WI38 (cell line): ENCODE data around the gene CTNND2.

ENCODE experiments used
- H3K4me3 ChIP-seq: 2 replicates; pipeline ENCODE4 v1.5.1; 2011; ENCODE audit warnings: low read depth, mild to moderate bottlenecking, control low read depth, low read length
- CTCF ChIP-seq: IDR thresholded peaks from 2 replicates; pipeline ENCODE4 v1.5.1; 2012; ENCODE audit warnings: low read depth, mild to moderate bottlenecking, control low read depth, low read length

CTNND2 gene, protein sequence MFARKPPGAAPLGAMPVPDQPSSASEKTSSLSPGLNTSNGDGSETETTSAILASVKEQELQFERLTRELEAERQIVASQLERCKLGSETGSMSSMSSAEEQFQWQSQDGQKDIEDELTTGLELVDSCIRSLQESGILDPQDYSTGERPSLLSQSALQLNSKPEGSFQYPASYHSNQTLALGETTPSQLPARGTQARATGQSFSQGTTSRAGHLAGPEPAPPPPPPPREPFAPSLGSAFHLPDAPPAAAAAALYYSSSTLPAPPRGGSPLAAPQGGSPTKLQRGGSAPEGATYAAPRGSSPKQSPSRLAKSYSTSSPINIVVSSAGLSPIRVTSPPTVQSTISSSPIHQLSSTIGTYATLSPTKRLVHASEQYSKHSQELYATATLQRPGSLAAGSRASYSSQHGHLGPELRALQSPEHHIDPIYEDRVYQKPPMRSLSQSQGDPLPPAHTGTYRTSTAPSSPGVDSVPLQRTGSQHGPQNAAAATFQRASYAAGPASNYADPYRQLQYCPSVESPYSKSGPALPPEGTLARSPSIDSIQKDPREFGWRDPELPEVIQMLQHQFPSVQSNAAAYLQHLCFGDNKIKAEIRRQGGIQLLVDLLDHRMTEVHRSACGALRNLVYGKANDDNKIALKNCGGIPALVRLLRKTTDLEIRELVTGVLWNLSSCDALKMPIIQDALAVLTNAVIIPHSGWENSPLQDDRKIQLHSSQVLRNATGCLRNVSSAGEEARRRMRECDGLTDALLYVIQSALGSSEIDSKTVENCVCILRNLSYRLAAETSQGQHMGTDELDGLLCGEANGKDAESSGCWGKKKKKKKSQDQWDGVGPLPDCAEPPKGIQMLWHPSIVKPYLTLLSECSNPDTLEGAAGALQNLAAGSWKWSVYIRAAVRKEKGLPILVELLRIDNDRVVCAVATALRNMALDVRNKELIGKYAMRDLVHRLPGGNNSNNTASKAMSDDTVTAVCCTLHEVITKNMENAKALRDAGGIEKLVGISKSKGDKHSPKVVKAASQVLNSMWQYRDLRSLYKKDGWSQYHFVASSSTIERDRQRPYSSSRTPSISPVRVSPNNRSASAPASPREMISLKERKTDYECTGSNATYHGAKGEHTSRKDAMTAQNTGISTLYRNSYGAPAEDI (N-terminal part only)

GRCh38 chr5:11904265-11904906, at the start of gene CTNND2:
CTNND2 (minus strand) TSS chr5:11904446; CDS start chr5:11903853, 593 bp downstream.
- no peak for TF ChIP-seq CTCF
- no peak within 1 kb of the TSS for H3K4me3 ChIP-seq

GRCh38 chr5:11946317-11946716, 42.1 kb upstream of the CTNND2 start:
- TF ChIP-seq CTCF, result no peak
- H3K4me3 ChIP-seq, result no peak overlapping the region

- no peak for TF ChIP-seq CTCF
- no peak overlapping the region for H3K4me3 ChIP-seq
Measured at GRCh38 chr5:11941566-11941965, 37.3 kb upstream of the CTNND2 start.

DNA sequence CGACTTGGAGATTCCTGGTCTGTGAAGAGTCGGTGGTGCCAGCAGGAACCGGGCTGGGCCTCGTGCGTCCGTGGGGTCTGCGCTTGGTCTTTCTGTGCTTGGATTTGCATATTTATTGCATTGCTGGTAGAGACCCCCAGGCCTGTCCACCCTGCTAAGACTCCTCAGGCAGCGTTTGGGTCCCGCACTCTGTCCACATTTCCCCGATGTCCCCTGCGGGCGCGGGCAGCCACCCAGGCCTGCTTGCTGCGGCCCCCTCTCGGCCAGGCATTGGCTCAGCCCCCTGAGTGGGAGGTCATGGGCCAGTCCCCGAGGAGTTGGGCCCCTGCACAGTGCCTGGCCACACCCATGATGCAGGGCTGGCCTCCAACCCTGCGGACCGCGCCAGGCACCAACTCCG, 27.4 kb upstream of the CTNND2 start:
- no peak for TF ChIP-seq CTCF
- no peak overlapping the region for H3K4me3 ChIP-seq

GRCh38 chr5:11928909-11929308, 24.7 kb upstream of the CTNND2 start:
- no peak overlapping the region for H3K4me3 ChIP-seq
- no peak for TF ChIP-seq CTCF

DNA sequence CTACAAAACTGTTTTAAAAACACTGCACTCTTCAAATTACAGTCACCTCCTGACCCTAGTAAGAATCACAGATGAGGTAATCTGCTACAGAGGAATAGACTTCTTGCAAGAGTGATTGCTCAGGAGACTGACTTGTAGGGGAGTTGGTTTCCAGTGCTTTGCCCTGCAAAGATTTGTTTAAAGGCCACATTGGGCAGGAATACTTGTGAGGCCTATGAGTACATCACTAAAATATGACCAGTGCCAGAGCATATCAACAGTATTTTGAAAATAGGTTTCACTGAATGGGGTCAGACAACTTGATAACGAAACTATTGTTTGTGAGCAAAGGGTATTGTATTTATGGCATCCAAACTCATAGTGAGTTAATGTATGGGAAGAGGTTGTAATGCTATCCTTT, 21.5 kb upstream of the CTNND2 start:
- H3K4me3 ChIP-seq, result no peak overlapping the region
- TF ChIP-seq CTCF, result no peak
